Right atrium auricular region (tissue), 2 donors: ENCODE results near the gene NAP1L4. TPM values are rescaled to one million over a fixed set of nuclear protein-coding genes. Genes with fewer than 3 reads are reported as not detected.

Source experiments
- DNase-seq: peaks from one replicate; pipeline ENCODE4 v3.0.0-alpha.2; 2019; ENCODE audit warnings: low spot score
- H3K27ac ChIP-seq, 2 donors: fragments of 200-600 bp; sonication (generic); 1 replicate in 1 of 2; 2 replicates in 1 of 2; pipeline ENCODE4 v1.5.1; 2016 to 2019
- H3K27me3 ChIP-seq, 2 donors: fragments of 200-600 bp; sonication (generic); one replicate each; pipeline versions ENCODE4 v1.5.1 to v1.6.0; 2017 to 2019
- H3K36me3 ChIP-seq: fragments of 200-600 bp; sonication (generic); one replicate; pipeline ENCODE4 v1.5.1; 2016
- H3K4me1 ChIP-seq, 2 donors: fragments of 200-600 bp; sonication (generic); one replicate each; pipeline versions ENCODE4 v1.5.1 to v1.6.0; 2017 to 2019
- H3K4me3 ChIP-seq, 2 donors: fragments of 200-600 bp; sonication (generic); 1 replicate in 1 of 2; 2 replicates in 1 of 2; pipeline ENCODE4 v1.5.1; 2017 to 2019; ENCODE audit warnings: mild to moderate bottlenecking in 1 of 2, moderate library complexity in 1 of 2
- H3K9me3 ChIP-seq, 2 donors: fragments of 200-600 bp; sonication (generic); one replicate each; pipeline ENCODE4 v1.5.1; 2019
- CTCF ChIP-seq, 2 donors: fragments of 200-600 bp; sonication (generic); IDR thresholded peaks; one replicate each; pipeline ENCODE4 v1.5.1; 2019; ENCODE audit warnings: antibody characterized with exemption in 2 of 2
- total RNA-seq, 2 donors: library from RNA; depleted of rRNA; stranded (reverse); fragments of >200 nt; gene quantifications; one replicate each; pipeline ENCODE4 v1.1.0, GENCODE V29; 2016

Gene NAP1L4
- total RNA-seq, 2 donors from 2014 or later: 79.2 to 128 TPM

- Histone ChIP-seq H3K9me3 (no peaks in the 10 kb centered on the region), H3K27ac (peak overlapping the region in 1 of 2 donors; percentile 33), H3K4me1 (no peaks in the 10 kb centered on the region), H3K27me3 (no peaks in the 10 kb centered on the region), H3K4me3 (no peak overlapping the region), H3K36me3 (peaks cover 77% of the 10 kb centered on the region)
- no peak for DNase-seq
- no peak for TF ChIP-seq CTCF (IDR thresholded peaks at IDR 0.05)
These were observed 32.0 kb downstream of the NAP1L4 start for GRCh38 chr11:2960139-2960538.

- Histone ChIP-seq H3K27ac (no peak overlapping the region), H3K36me3 (peaks cover 77% of the 10 kb centered on the region)
- DNase-seq: no peak
These were observed 33.9 kb downstream of the NAP1L4 start for GRCh38 chr11:2958251-2958650.

GRCh38 chr11:2955906-2956476 lies 36.1 kb downstream of the NAP1L4 start:
- Histone ChIP-seq H3K27ac (no peak overlapping the region), H3K9me3 (no peaks in the 10 kb centered on the region), H3K27me3 (no peaks in the 10 kb centered on the region), H3K4me1 (no peaks in the 10 kb centered on the region), H3K36me3 (peaks cover 83% of the 10 kb centered on the region), H3K4me3 (no peak overlapping the region)
- TF ChIP-seq CTCF (IDR thresholded peaks at IDR 0.05): no peak
- no peak for DNase-seq

More at GRCh38 chr11:2958251-2958650, 33.9 kb downstream of the NAP1L4 start:
- H3K4me1 ChIP-seq: no peaks in the 10 kb centered on the region
- H3K27me3 ChIP-seq: no peaks in the 10 kb centered on the region
- H3K9me3 ChIP-seq: no peaks in the 10 kb centered on the region
- no peak for TF ChIP-seq CTCF (IDR thresholded peaks at IDR 0.05)
- no peak overlapping the region for H3K4me3 ChIP-seq

- Histone ChIP-seq H3K4me1 (no peaks in the 10 kb centered on the region), H3K36me3 (peaks cover 89% of the 10 kb centered on the region), H3K9me3 (no peaks in the 10 kb centered on the region), H3K4me3 (no peak overlapping the region), H3K27ac (no peak overlapping the region), H3K27me3 (no peaks in the 10 kb centered on the region)
- DNase-seq: no peak
- no peak for TF ChIP-seq CTCF (IDR thresholded peaks at IDR 0.05)
These were observed 37.9 kb downstream of the NAP1L4 start for GRCh38 chr11:2954263-2954662.

GRCh38 chr11:2952290-2952689 lies 39.8 kb downstream of the NAP1L4 start:
- H3K27me3 ChIP-seq: no peaks in the 10 kb centered on the region
- TF ChIP-seq CTCF (IDR thresholded peaks at IDR 0.05): no peak
- no peak overlapping the region for H3K27ac ChIP-seq
- no peak overlapping the region for H3K4me3 ChIP-seq
- DNase-seq: no peak
- H3K9me3 ChIP-seq: no peaks in the 10 kb centered on the region
- H3K36me3 ChIP-seq: peaks cover 81% of the 10 kb centered on the region
- no peaks in the 10 kb centered on the region for H3K4me1 ChIP-seq
